Measurements from ENCODE around the gene SLC9A3.

DNA sequence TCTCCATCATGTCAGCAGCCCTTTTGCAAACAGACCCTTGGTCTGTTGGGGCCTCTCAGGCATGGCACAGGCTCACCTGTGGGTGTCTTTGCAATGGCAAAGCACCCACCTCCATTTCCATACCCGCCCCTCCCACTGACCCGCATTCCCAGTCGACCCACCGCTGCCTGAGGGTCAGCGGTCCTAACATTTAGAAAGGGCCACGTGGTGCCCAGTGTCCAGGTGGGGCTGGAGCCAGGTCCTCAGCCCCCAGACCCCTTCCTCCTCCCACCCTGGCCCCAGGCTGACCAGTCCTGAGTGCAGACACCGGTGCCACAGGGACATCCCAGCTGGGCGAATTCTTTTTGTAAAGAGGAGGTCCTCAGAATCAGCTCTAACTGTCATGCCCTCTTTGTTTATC, 44.6 kb upstream of the SLC9A3 start:
- TF ChIP-seq CTCF (IDR thresholded peaks at IDR 0.05; ENCODE audit: borderline replicate concordance, extremely low read depth, low read length, poor library complexity, severe bottlenecking) = no peak
- TF ChIP-seq EZH2 (IDR thresholded peaks at IDR 0.05; ENCODE audit: borderline replicate concordance, low read depth, low read length, severe bottlenecking) = no peak

Data from DND-41 (cell line).